ENCODE measurements around the gene STAT1.

The STAT1 gene

GRCh38 chr2:190972846-190973245 lies 41.1 kb downstream of the STAT1 start:
- no peak for TF ChIP-seq CTCF (IDR thresholded peaks at IDR 0.05; ENCODE audit: insufficient read depth, low read depth, low read length, missing control alignments)
- no peak overlapping the region for H3K4me3 ChIP-seq (ENCODE audit: low read depth, low read length)
- DNase-seq (ENCODE audit: low read depth): no peak

- no peak for DNase-seq (ENCODE audit: low read depth)
- H3K4me3 ChIP-seq (ENCODE audit: low read depth, low read length): no peak overlapping the region
- no peak for TF ChIP-seq CTCF (IDR thresholded peaks at IDR 0.05; ENCODE audit: insufficient read depth, low read depth, low read length, missing control alignments)
Measured at GRCh38 chr2:190972213-190972612, 41.8 kb downstream of the STAT1 start.

GRCh38 chr2:190970873-190971506 lies 43.0 kb downstream of the STAT1 start:
- no peak overlapping the region for H3K4me3 ChIP-seq (ENCODE audit: low read depth, low read length)
- no peak for DNase-seq (ENCODE audit: low read depth)
- no peak for TF ChIP-seq CTCF (IDR thresholded peaks at IDR 0.05; ENCODE audit: insufficient read depth, low read depth, low read length, missing control alignments)

GRCh38 chr2:190970160-190970559 lies 43.8 kb downstream of the STAT1 start:
- no peak overlapping the region for H3K4me3 ChIP-seq (ENCODE audit: low read depth, low read length)
- no peak for DNase-seq (ENCODE audit: low read depth)
- no peak for TF ChIP-seq CTCF (IDR thresholded peaks at IDR 0.05; ENCODE audit: insufficient read depth, low read depth, low read length, missing control alignments)

GRCh38 chr2:190968522-190968921 lies 45.4 kb downstream of the STAT1 start:
- TF ChIP-seq CTCF (IDR thresholded peaks at IDR 0.05; ENCODE audit: insufficient read depth, low read depth, low read length, missing control alignments): no peak
- DNase-seq (ENCODE audit: low read depth): no peak
- no peak overlapping the region for H3K4me3 ChIP-seq (ENCODE audit: low read depth, low read length)

- no peak for DNase-seq (ENCODE audit: low read depth)
- TF ChIP-seq CTCF (IDR thresholded peaks at IDR 0.05; ENCODE audit: insufficient read depth, low read depth, low read length, missing control alignments): no peak
- H3K4me3 ChIP-seq (ENCODE audit: low read depth, low read length): no peak overlapping the region
Measured at GRCh38 chr2:190965580-190966222, 48.3 kb downstream of the STAT1 start.
